GM19035 (cell line): Measurements from ENCODE around the gene FBH1.
"Not testable (repeated sequence)": the region's sequence is repeated elsewhere in the genome, so short reads cannot be mapped to it uniquely, and the experiment has no call there.

ENCODE experiments used
- ATAC-seq: cut with Tn5 transposase; IDR thresholded peaks from one replicate; pipeline ENCODE4 v1.9.1; 2021; ENCODE audit not compliant: unreplicated experiment

Gene FBH1

DNA sequence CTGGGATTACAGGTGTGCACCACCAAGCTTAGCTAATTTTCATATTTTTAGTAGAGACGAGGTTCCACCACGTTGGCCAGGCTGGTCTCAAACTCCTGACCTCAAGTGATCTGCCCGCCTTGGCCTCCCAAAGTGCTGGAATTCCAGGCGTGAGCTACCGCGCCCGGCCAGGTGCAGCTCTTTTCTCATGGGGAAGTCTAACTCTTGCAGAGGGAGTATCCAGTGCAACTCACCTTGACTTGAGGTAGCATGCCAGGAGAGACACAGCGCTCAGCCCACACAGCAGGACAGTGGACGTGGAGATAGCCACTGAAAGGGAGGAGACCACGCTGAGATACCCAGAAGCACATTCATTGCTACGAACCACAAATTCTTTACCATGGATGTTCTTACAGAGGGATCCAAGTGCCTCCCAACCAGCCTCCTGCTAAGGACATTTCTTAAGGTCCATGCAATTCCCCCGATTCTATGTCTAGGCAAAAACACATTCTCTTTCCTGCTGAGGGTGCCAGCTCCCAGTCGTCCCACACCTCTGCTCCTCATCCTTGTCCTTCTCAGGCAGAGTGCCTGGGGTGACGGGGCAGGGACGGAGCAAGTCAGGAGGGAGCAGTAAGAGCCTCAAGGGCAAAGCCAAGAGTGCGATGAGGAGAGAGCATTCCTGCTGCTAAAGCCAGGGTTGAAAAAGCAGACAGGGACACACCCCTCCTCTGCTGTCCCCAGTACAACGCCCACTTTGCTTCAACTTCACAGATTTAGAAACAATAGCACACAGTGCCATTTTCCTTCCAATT lies 66.3 kb downstream of the FBH1 start:
- ATAC-seq, result no peak

DNA sequence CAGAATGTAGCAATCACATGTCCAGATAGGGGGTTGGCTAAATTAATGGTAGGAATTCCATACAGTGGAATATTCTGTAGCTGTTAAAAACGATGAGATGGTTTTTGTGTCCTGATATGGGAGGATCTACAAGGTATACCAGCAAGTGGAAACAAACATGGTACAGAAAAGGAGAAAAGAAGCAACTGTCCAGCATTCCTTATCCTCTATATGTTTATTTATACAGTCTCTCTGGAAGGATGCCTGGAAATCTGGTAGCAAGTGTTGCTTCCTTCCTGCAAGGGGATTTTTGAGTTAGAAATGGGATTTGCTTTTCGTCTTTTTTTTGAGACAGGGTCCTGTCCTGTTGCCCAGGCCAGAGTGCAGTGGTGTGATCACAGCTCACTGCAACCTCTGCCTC lies 68.0 kb downstream of the FBH1 start:
- no peak for ATAC-seq

DNA sequence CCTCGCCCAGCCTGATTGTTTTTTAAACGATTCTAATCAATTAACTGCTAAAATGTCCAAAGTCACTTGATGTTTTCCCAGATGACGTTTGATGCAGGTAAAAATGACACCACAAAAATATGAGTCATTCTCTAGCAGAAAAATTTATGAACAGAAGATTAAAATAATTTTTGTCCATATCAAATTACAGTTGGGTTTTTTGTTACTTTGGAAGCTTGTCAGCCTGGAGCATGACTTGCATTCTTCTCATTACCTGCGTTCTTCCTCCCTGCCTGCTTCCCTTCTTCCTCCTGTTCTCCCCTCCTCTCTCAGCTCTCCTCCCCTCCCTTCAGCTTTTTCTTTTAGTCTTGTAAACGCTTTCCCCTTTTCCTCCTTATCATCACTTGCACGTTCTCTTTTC lies 68.6 kb downstream of the FBH1 start:
- no peak for ATAC-seq

GRCh38 chr10:5959142-5959541 lies 69.1 kb downstream of the FBH1 start:
- ATAC-seq, result no peak

- no peak for ATAC-seq
Observed at GRCh38 chr10:5959581-5960069, 69.6 kb downstream of the FBH1 start.

GRCh38 chr10:5960070-5960972 lies 70.3 kb downstream of the FBH1 start:
- ATAC-seq, result no peak

GRCh38 chr10:5960973-5961275 lies 70.9 kb downstream of the FBH1 start:
- ATAC-seq, result not testable (repeated sequence)

DNA sequence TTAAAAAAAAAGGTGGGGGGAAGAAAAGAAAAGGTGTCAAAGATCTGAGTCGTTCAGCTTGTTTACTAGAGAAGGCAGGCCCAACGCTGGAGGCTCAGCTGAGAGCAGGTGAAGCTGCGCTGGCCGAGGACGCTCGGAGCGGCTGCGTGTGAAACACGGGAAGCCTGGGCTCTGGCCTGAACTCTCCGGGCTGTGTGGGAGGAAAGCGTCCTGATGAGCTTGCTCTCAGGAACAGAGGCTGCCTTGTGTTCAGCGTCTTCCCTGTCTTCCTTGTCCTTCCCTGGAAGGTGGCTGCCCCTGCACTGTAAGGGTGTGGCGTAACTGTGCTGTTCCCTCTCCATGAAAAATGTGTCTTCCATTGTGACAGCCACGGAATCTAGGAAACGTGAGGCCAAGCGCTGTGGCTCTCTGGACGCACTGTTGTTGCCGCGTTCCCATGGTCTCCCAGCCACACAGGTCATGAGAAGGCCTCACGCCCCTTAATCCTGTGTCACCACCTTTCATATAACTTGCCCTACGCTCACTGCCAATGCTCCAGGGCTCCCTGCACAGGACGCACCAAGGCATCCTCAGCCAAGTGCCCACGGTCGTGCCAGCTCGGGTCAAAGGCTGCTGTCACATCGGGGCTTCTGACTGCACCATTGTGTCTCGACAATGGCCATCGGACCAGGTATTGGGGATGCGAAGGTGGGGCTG lies 71.5 kb downstream of the FBH1 start:
- ATAC-seq, result no peak

DNA sequence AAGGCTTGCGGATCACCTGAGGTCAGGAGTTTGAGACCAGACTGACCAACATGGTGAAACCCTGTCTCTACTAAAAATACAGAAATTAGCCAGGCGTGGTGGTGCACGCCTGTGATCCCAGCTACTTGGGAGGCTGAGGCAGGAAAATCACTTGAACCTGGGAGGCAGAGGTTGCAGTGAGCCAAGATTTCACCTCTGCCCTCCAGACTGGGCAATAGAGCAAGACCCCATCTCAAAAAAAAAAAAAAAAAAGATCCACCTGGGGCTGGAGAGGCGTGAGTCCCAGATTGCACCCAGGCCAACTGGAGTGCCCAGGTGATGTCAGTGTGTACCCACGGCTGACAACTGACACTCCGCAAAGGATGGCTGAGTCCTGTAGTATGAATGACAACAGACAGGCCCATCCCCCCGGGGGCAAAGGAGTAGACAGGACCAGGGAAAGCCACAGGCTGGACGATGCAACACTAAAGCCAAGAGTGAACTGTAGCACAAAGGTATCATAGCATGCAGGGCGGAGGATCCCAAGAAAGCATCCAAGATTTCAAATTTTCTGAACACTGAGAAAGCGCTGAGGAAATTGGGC lies 72.4 kb downstream of the FBH1 start:
- ATAC-seq, result not testable (repeated sequence)

GRCh38 chr10:5963071-5963470 lies 73.0 kb downstream of the FBH1 start:
- no peak for ATAC-seq

DNA sequence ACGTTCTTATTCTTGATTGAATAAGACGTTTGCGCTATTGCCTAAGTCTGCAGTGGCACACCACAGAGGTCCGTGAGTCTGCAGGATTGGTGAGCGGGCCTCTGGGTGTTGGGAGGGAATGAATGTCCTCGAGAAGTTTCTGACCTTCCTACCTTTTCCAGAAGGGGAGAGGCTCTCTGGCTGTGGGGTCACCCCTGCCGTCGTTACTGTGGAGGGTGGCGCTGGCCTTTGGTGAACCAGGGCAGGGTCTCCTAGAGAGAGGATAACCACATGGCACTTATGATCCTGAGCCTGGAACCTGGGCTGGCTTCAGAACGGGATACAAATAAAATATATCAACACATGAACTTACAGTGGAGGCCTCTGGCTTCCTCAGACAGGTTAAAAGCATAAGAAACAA lies 73.5 kb downstream of the FBH1 start:
- no peak for ATAC-seq

DNA sequence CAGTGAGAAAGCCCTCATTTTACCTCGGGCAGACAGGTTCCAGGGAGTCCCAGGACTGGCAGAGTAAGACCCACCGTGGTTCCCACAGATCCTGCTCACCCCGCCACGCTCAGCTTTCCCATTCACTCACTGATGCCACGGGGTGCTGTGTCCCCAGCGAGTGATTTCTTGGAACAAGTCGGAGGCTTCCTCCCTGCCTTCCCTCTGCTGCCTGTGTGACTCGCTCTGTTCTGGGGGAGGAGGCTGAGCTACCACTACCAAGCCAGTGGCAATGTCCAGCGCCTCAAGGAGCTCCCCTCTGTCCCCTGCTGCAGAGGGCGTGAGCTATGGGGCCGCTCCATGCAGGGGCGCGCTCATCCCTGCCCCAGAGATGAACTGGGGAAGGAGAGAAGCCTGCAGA lies 74.7 kb downstream of the FBH1 start:
- no peak for ATAC-seq

GRCh38 chr10:5965266-5965665 lies 75.2 kb downstream of the FBH1 start:
- ATAC-seq, result no peak

DNA sequence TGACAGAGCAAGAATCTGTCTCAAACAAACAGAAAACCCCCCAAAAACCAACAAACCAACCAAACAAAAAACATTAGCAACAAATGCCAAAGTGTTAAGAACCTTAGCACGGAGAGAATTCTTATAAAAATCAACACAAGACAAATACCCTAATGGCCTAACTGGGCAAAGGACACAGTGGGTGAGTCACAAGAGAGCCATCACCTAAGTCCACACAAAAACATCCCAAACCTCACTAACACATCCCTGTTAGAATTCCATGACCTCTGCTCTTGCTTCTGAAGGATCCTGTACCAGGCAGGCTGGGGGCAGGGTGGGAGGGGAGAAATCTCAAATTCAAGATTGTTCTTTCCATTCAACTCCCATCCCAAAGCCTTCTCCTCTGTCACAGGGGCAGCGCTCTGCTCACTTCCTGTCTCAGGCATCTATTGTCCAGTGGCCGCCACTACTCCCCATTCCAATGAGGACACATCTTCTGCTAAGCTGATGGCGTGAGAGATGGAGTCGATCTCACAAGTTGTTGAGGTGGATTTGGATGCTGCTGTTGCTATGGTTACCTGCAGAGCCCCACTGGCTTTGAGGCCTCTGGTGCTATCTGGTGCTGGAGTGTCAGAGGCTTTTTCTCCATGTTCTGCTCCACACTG lies 78.1 kb downstream of the FBH1 start:
- no peak for ATAC-seq

- no peak for ATAC-seq
Observed at GRCh38 chr10:5968681-5969453, 78.8 kb downstream of the FBH1 start.

GRCh38 chr10:5970066-5970465 lies 80.0 kb downstream of the FBH1 start:
- no peak for ATAC-seq

DNA sequence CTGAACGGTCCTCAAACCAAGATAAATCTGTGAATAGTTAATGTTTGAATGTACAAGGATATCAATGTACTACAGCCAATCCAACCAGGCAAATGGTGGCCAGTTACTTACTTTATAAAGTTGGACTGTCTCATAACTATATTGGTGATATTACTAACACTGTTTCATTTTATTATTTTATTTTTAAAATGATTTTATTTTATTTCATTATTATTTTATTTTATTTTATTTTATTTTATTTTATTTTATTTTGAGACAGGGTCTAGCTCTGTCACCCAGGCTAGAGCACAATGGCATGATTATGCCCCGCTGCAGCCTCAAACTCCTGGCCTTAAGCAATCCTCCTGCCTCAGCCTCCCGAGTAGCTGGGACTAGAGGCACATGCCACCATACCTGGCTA lies 80.5 kb downstream of the FBH1 start:
- ATAC-seq, result no peak

DNA sequence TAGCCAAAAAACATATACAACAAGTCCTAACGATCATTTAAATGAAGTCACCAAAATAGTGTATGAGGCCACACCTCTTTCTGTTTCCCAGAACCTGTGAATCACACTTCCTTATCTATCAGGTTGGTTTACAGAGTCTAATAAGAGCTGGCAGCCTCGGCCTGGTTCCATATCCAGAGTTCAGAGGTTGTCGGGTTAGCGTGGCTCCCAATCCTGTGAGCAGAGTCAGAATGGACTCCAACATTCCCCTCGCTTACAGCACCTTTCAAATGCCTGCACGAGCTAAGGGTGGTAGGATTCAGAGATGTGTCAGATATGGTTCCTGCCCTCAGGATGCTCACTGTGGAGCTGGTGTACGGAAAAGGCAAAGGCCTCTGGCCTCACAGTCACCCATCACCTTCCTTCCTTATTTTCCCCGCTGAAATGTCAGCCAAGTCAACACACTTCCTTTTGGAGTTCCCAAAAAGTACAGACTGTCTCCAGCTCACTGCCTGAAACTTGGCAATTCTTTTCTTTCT lies 81.3 kb downstream of the FBH1 start:
- ATAC-seq, result no peak

DNA sequence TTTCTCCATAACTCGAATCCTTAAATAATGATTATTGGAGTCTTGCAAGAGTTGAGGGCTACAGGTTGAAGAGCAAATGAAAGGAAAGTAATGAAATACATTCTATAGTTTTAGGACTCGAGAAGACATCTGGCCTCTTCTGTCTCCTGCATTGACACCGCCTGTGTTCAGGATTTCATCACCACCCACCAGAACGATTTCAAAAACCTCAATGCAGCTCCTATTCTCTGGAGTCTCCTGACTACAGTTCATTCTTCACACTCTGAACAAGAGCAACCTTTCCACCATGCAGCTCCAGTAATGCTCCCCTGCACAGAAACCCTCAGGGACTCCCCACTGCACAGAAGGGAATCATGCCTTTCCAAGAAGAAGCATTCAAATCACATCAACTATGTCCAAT lies 81.8 kb downstream of the FBH1 start:
- ATAC-seq, result no peak

DNA sequence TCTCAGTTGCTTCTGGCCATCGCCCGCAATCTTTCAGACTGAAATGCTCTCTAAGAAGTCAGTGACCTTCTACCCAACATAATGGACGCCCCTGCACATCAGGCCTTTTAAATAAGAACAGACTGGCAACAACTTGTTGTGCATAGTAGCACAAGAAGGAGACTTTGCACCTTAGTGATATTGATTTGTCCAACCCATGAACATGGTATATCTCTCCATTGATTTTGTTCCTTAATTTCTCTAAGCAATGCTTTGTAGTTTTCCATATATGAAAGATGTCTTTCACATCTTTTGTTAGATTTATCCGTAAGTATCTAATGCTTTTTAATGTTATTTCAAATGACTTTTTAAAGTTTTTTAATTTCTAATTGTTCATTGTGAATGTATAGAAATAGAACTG lies 83.0 kb downstream of the FBH1 start:
- no peak for ATAC-seq
